SK-N-SH (cell line): ENCODE results near the gene C1QL4. TPM values are rescaled to one million over a fixed set of nuclear protein-coding genes. Genes with fewer than 3 reads are reported as not detected.
A peak's percentile ranks its signal among the peaks of the same experiment; 100 is the strongest.

ENCODE experiments used
- CTCF ChIA-PET: fragments of 300-600, 350-600 bp; formaldehyde crosslinking; extraction: SDS; loops from one replicate; lab custom pipeline; 2021; lab: Yijun Ruan, JAX
- POLR2A ChIA-PET: fragments of 350-600 bp; sonication (Branson Sonifier 250); formaldehyde crosslinking; extraction: SDS; loops from one replicate; lab custom pipeline; 2020; ENCODE audit warnings: antibody characterized with exemption, inconsistent platforms; lab: Yijun Ruan, JAX
- DNase-seq: peaks from one replicate; pipeline ENCODE4 v3.0.0; 2012
- H2AFZ ChIP-seq: fragments of 200-600 bp; sonication (generic); 2 replicates; pipeline ENCODE4 v1.8.1; 2016; ENCODE audit warnings: antibody characterized with exemption, mild to moderate bottlenecking, low read depth
- H3F3A ChIP-seq: fragments of 200-600 bp; sonication (generic); replicated peaks from 2 replicates; pipeline ENCODE3; 2016; ENCODE audit warnings: antibody characterized with exemption, mild to moderate bottlenecking; ENCODE audit not compliant: insufficient read depth
- H3K27ac ChIP-seq, 2 experiments: fragments of 200-500 bp in 1 of 2; fragments of 200-600 bp in 1 of 2; sonication (Bioruptor generic) in 1 of 2; sonication (generic), shearing (Covaris generic) in 1 of 2; 2 replicates each; pipeline versions ENCODE4 v1.5.1 to v1.6.1; 2014 to 2016; ENCODE audit warnings: low read depth in 2 of 2, inconsistent platforms in 1 of 2, low read length in 1 of 2, mild to moderate bottlenecking in 1 of 2, mixed read lengths in 1 of 2
- H3K27me3 ChIP-seq: fragments of 200-600 bp; sonication (generic), shearing (Covaris generic); 2 replicates; pipeline ENCODE4 v1.6.1; 2016; ENCODE audit warnings: mixed run types; ENCODE audit not compliant: insufficient read depth
- H3K36me3 ChIP-seq, 2 experiments: fragments of 200-500 bp in 1 of 2; fragments of 200-600 bp in 1 of 2; sonication (Bioruptor generic) in 1 of 2; sonication (generic) in 1 of 2; replicated peaks in 1 of 2; 2 replicates each; pipeline versions ENCODE3 to v1.5.1; 2014 to 2016; ENCODE audit warnings: low read length in 1 of 2, mild to moderate bottlenecking in 1 of 2; ENCODE audit not compliant: insufficient read depth in 2 of 2, control insufficient read depth in 1 of 2
- H3K4me1 ChIP-seq, 2 experiments: fragments of 200-500 bp in 1 of 2; fragments of 200-600 bp in 1 of 2; sonication (Bioruptor generic) in 1 of 2; sonication (generic), shearing (Covaris generic) in 1 of 2; 2 replicates each; pipeline versions ENCODE4 v1.5.1 to v1.6.1; 2014 to 2016; ENCODE audit warnings: low read depth in 1 of 2, low read length in 1 of 2, mixed run types in 1 of 2; ENCODE audit not compliant: insufficient read depth in 2 of 2, control insufficient read depth in 1 of 2
- H3K4me2 ChIP-seq: fragments of 200-600 bp; sonication (generic), shearing (Covaris generic); 2 replicates; pipeline ENCODE4 v1.6.1; 2017; ENCODE audit warnings: mixed run types
- H3K4me3 ChIP-seq, 2 experiments: fragments of 200-500 bp in 1 of 2; fragments of 200-600 bp in 1 of 2; sonication (Bioruptor generic) in 1 of 2; sonication (generic), shearing (Covaris generic) in 1 of 2; 2 replicates each; pipeline versions ENCODE4 v1.5.1 to v1.8.1; 2014 to 2016; ENCODE audit warnings: low read depth in 2 of 2, inconsistent platforms in 1 of 2, low read length in 1 of 2, mild to moderate bottlenecking in 1 of 2, mixed read lengths in 1 of 2, moderate library complexity in 1 of 2
- H3K79me2 ChIP-seq: fragments of 200-600 bp; sonication (generic); 2 replicates; pipeline ENCODE4 v1.8.1; 2017; ENCODE audit warnings: mild to moderate bottlenecking; ENCODE audit not compliant: insufficient read depth
- H3K9ac ChIP-seq: fragments of 200-600 bp; sonication (generic); 2 replicates; pipeline ENCODE4 v1.6.1; 2017; ENCODE audit warnings: mixed run types
- H3K9me2 ChIP-seq: fragments of 200-600 bp; sonication (generic); 2 replicates; pipeline ENCODE4 v1.6.1; 2017; ENCODE audit warnings: mixed run types
- H3K9me3 ChIP-seq: fragments of 200-600 bp; sonication (generic); 2 replicates; pipeline ENCODE4 v1.6.1; 2017; ENCODE audit warnings: mixed run types, mild to moderate bottlenecking, moderate library complexity
- H4K20me1 ChIP-seq: fragments of 200-600 bp; sonication (generic); 2 replicates; pipeline ENCODE4 v1.6.1; 2017; ENCODE audit warnings: mild to moderate bottlenecking, mixed run types; ENCODE audit not compliant: insufficient read depth
- CHD2 ChIP-seq: fragments of 150-350 bp; IDR thresholded peaks from 2 replicates; pipeline ENCODE4 v1.6.1; 2018; ENCODE audit warnings: low read length; ENCODE audit not compliant: partially characterized antibody
- EZH2phosphoT487 ChIP-seq: fragments of 200-600 bp; sonication (generic); IDR thresholded peaks from 2 replicates; pipeline ENCODE4 v1.6.1; 2017; ENCODE audit warnings: low read depth, mixed run types, mild to moderate bottlenecking, antibody characterized with exemption, moderate library complexity, borderline replicate concordance
- FOXJ3 ChIP-seq: sonication (generic); formaldehyde crosslinking; IDR thresholded peaks from 2 replicates; pipeline ENCODE4 v1.5.1; 2020; ENCODE audit warnings: mild to moderate bottlenecking, missing genetic modification reagents
- IRF3 ChIP-seq: fragments of 150-350 bp; IDR thresholded peaks from 2 replicates; pipeline ENCODE4 v1.6.1; 2016; ENCODE audit warnings: mild to moderate bottlenecking, low read depth, low read length
- JUND ChIP-seq: IDR thresholded peaks from 2 replicates; pipeline ENCODE4 v1.4.0; 2012
- MXI1 ChIP-seq: IDR thresholded peaks from 2 replicates; pipeline ENCODE4 v1.6.1; 2012; ENCODE audit warnings: mild to moderate bottlenecking, low read depth, low read length, improper control_type of control experiment
- RAD21 ChIP-seq: IDR thresholded peaks from 2 replicates; pipeline ENCODE4 v1.6.1; 2012; ENCODE audit warnings: mild to moderate bottlenecking, low read length
- RFX5 ChIP-seq: IDR thresholded peaks from 2 replicates; pipeline ENCODE4 v1.6.1; 2012; ENCODE audit warnings: mild to moderate bottlenecking, improper control_type of control experiment, low read length
- RXRA ChIP-seq: IDR thresholded peaks from 2 replicates; pipeline ENCODE4 v1.4.0; 2012; ENCODE audit warnings: low read depth, mild to moderate bottlenecking, borderline replicate concordance
- SIN3A ChIP-seq: IDR thresholded peaks from 2 replicates; pipeline ENCODE4 v1.6.1; 2012; ENCODE audit warnings: low read depth, mild to moderate bottlenecking, low read length, moderate library complexity, borderline replicate concordance
- TAF1 ChIP-seq: IDR thresholded peaks from 2 replicates; pipeline ENCODE4 v1.6.1; 2012; ENCODE audit warnings: low read depth, mild to moderate bottlenecking, low read length, moderate library complexity, borderline replicate concordance
- TCF12 ChIP-seq: IDR thresholded peaks from 2 replicates; pipeline ENCODE4 v1.4.0; 2012
- TEAD4 ChIP-seq: IDR thresholded peaks from 2 replicates; pipeline ENCODE4 v1.4.0; 2012; ENCODE audit warnings: mild to moderate bottlenecking, borderline replicate concordance; ENCODE audit not compliant: insufficient read depth
- USF2 ChIP-seq: fragments of 150-350 bp; IDR thresholded peaks from 2 replicates; pipeline ENCODE4 v1.6.1; 2017; ENCODE audit warnings: antibody characterized with exemption, low read length, low read depth, borderline replicate concordance
- WGBS: methylation state at CpG from one replicate; pipeline ENCODE4 v1.1.6; 2017; ENCODE audit warnings: low lambda C conversion rate; 5-methylcytosine and 5-hydroxymethylcytosine counted together
- polyA plus RNA-seq, 3 experiments: library from polyadenylated mRNA; depleted of rRNA; stranded (reverse); fragments of >200 nt; gene quantifications; 2 replicates each; pipeline ENCODE4 v1.2.3, GENCODE V29; 2012

The C1QL4 gene
- polyA plus RNA-seq, 1 of the 3 experiments (the other 2 are of a cell fraction) = 14.6 TPM

DNA sequence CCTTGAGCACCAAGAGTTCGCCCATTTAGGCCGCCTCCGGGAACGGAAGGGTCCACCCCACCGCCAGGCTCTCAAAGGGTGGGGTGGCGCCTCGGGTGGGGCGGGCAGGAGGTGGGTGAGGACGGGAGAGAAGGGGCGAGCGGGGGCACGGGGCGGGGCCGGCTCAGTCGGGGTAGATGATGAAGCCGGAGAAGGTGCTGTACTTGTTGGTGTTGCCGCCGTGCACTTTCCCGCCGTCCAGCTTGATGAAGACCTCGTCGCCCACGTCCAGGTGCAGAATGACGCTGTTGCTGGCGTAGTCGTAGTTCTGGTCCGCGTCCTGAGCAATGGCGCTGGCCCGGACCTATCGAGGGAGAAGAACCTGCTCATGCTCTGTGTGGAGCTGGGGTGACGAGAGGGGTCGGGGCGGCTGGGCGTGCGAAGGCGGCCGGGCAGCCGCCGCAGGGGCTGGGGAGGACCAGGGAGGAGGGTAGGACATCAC lies 4.1 kb downstream of the C1QL4 start:
- TF ChIP-seq IRF3 (no peak), MXI1 (no peak), TAF1 (no peak), TEAD4 (no peak), FOXJ3 (CRISPR knock-in tag) (no peak), RFX5 (no peak), USF2 (no peak), CHD2 (no peak)
- Histone ChIP-seq H3K4me2 (no peak overlapping the region), H4K20me1 (no peaks in the 10 kb centered on the region), H3F3A (peaks cover 9% of the 10 kb centered on the region), H2AFZ (no peak overlapping the region), H3K36me3 (peaks cover 0 to 13% of the 10 kb centered on the region in 2 experiments), H3K4me1 (peaks cover 0 to 3% of the 10 kb centered on the region in 2 experiments; a peak in 1 of 4 replicates), H3K9me2 (no peaks in the 10 kb centered on the region), H3K4me3 (no peak overlapping the region), H3K79me2 (no peaks in the 10 kb centered on the region), H3K27me3 (no peaks in the 10 kb centered on the region), H3K9ac (no peak overlapping the region), H3K9me3 (no peaks in the 10 kb centered on the region), H3K27ac (no peak overlapping the region)
- DNase-seq = peak; percentile 26
- WGBS = 97% methylated on average over 40 of the region's 40 CpGs
- CTCF ChIA-PET = interaction anchor here (1.7 to 15.9 kb wide), 5 partner anchors 10 to 40 kb away, joined by 22 to 658 read pairs (median 54); partner anchors contain the start of genes DNAJC22, PRPH and TROAP
- POLR2A ChIA-PET = interaction anchor here (0.6 kb wide), 1 partner anchor 90 kb away, joined by 3 read pairs; no protein-coding TSS in a partner anchor

DNA sequence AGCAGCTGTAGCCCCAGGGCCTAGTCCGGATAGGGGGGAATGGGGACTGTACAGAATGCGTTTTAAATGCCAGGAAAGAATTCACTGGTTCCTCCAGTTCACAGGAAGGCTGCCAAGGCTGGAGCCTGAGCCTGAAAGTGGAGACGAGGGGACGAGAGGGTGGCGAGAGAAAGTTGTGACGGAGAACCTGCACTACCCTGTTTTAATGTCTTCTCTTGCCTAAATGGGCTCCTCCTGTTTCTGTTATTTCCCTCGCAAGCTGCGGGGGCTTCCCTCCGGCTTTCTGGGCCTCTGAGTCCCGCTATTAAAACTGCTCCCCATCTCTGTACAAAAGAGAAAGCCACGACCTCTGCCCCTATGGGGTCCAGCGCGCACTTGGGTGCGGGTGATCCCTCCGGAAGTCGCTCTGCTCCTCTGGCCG lies 4.5 kb downstream of the C1QL4 start:
- TF ChIP-seq TEAD4 (no peak), EZH2phosphoT487 (no peak), JUND (no peak), RAD21 (no peak), CHD2 (no peak), RXRA (no peak), USF2 (no peak), SIN3A (no peak), TCF12 (no peak)
- ChIA-PET POLR2A (interaction anchor here (0.6 kb wide), 1 partner anchor 26 kb away, joined by 3 read pairs; no protein-coding TSS in a partner anchor), CTCF (interaction anchor here (0.7 to 15.9 kb wide), 13 partner anchors 10 to 237 kb away, joined by 3 to 658 read pairs (median 5); partner anchors contain the start of genes DNAJC22, PRPH and TROAP)
- Histone ChIP-seq H3K4me3 (no peak overlapping the region), H3K9ac (no peak overlapping the region), H3K27me3 (no peaks in the 10 kb centered on the region), H3F3A (peaks cover 9% of the 10 kb centered on the region), H4K20me1 (no peaks in the 10 kb centered on the region), H3K27ac (no peak overlapping the region), H3K4me2 (no peak overlapping the region), H3K79me2 (no peaks in the 10 kb centered on the region), H3K4me1 (peaks cover 0 to 3% of the 10 kb centered on the region in 2 experiments; a peak in 1 of 4 replicates), H3K36me3 (peaks cover 2 to 13% of the 10 kb centered on the region in 2 experiments), H3K9me3 (no peaks in the 10 kb centered on the region), H3K9me2 (no peaks in the 10 kb centered on the region), H2AFZ (no peak overlapping the region)
- no peak for DNase-seq
- 90% methylated on average over 16 of the region's 17 CpGs for WGBS
